Activated naive CD8-positive, alpha-beta T cell treated with anti-CD3 and anti-CD28 coated beads for 36 hours (primary cell): Measurements from ENCODE around the gene ADGRL3. TPM values are rescaled to one million over a fixed set of nuclear protein-coding genes. Genes with fewer than 3 reads are reported as not detected.
"Not testable (repeated sequence)": the region's sequence is repeated elsewhere in the genome, so short reads cannot be mapped to it uniquely, and the experiment has no call there.

Source experiments
- DNase-seq: peaks from one replicate; pipeline ENCODE4 v3.0.0; 2021
- H3K27ac Mint-ChIP-seq: one replicate; pipeline ENCODE4 v1.8.0; 2022; ENCODE audit warnings: mild to moderate bottlenecking, moderate library complexity, mixed read lengths
- H3K27me3 Mint-ChIP-seq: one replicate; pipeline ENCODE4 v1.8.0; 2022; ENCODE audit warnings: mild to moderate bottlenecking, mixed read lengths
- H3K36me3 Mint-ChIP-seq: one replicate; pipeline ENCODE4 v1.8.0; 2021; ENCODE audit warnings: mild to moderate bottlenecking, mixed read lengths
- H3K4me1 Mint-ChIP-seq: one replicate; pipeline ENCODE4 v1.8.0; 2021; ENCODE audit warnings: mixed read lengths
- H3K4me3 Mint-ChIP-seq: one replicate; pipeline ENCODE4 v1.8.0; 2022; ENCODE audit warnings: mild to moderate bottlenecking, moderate library complexity, mixed read lengths
- H3K9me3 Mint-ChIP-seq: one replicate; pipeline ENCODE4 v1.8.0; 2022; ENCODE audit warnings: mixed read lengths
- total RNA-seq, 2 experiments: library from RNA; stranded (reverse); gene quantifications; one replicate each; pipeline ENCODE4 v1.2.3, GENCODE V29; 2021

The ADGRL3 gene
- total RNA-seq, 2 experiments from 2014 or later, result not detected

- Mint-ChIP-seq H3K4me1 (no peaks in the 10 kb centered on the region), H3K36me3 (no peaks in the 10 kb centered on the region), H3K27ac (no peak overlapping the region), H3K4me3 (no peak overlapping the region), H3K27me3 (no peaks in the 10 kb centered on the region), H3K9me3 (peaks cover 6% of the 10 kb centered on the region)
- DNase-seq, result no peak
These were observed 430.4 kb downstream of the ADGRL3 start for GRCh38 chr4:61630548-61630947.

- Mint-ChIP-seq H3K9me3 (peaks cover 3% of the 10 kb centered on the region), H3K27ac (no peak overlapping the region), H3K27me3 (no peaks in the 10 kb centered on the region), H3K4me1 (no peaks in the 10 kb centered on the region), H3K4me3 (no peak overlapping the region), H3K36me3 (no peaks in the 10 kb centered on the region)
- DNase-seq, result no peak
These were observed 438.5 kb downstream of the ADGRL3 start for GRCh38 chr4:61638591-61638990.

- not testable (repeated sequence) for H3K27me3 Mint-ChIP-seq, H3K36me3 Mint-ChIP-seq, H3K27ac Mint-ChIP-seq, H3K9me3 Mint-ChIP-seq, H3K4me1 Mint-ChIP-seq, DNase-seq, H3K4me3 Mint-ChIP-seq
These were observed 446.7 kb downstream of the ADGRL3 start for GRCh38 chr4:61646746-61647350.

GRCh38 chr4:61648264-61648663 is 448.1 kb downstream of the ADGRL3 start:
- Mint-ChIP-seq H3K9me3 (peaks cover 6% of the 10 kb centered on the region), H3K27me3 (no peaks in the 10 kb centered on the region), H3K4me1 (no peaks in the 10 kb centered on the region), H3K4me3 (no peak overlapping the region), H3K27ac (no peak overlapping the region), H3K36me3 (no peaks in the 10 kb centered on the region)
- no peak for DNase-seq

GRCh38 chr4:61657016-61657415 is 456.9 kb downstream of the ADGRL3 start:
- Mint-ChIP-seq H3K4me1 (no peaks in the 10 kb centered on the region), H3K4me3 (no peak overlapping the region)

GRCh38 chr4:61661960-61662359 is 461.8 kb downstream of the ADGRL3 start:
- H3K4me1 Mint-ChIP-seq, result no peaks in the 10 kb centered on the region
- H3K27ac Mint-ChIP-seq, result no peak overlapping the region
- no peaks in the 10 kb centered on the region for H3K27me3 Mint-ChIP-seq
- no peaks in the 10 kb centered on the region for H3K36me3 Mint-ChIP-seq
- no peak overlapping the region for H3K4me3 Mint-ChIP-seq
- H3K9me3 Mint-ChIP-seq, result no peaks in the 10 kb centered on the region
- DNase-seq, result no peak

More at GRCh38 chr4:61657016-61657415, 456.9 kb downstream of the ADGRL3 start:
- Mint-ChIP-seq H3K27me3 (no peaks in the 10 kb centered on the region), H3K9me3 (peaks cover 2% of the 10 kb centered on the region), H3K36me3 (no peaks in the 10 kb centered on the region), H3K27ac (no peak overlapping the region)
- no peak for DNase-seq

GRCh38 chr4:61662362-61662761 is 462.2 kb downstream of the ADGRL3 start:
- Mint-ChIP-seq H3K9me3 (no peaks in the 10 kb centered on the region), H3K4me1 (no peaks in the 10 kb centered on the region)
- no peak for DNase-seq

GRCh38 chr4:61663310-61663709 is 463.2 kb downstream of the ADGRL3 start:
- H3K4me1 Mint-ChIP-seq, result no peaks in the 10 kb centered on the region
- H3K27me3 Mint-ChIP-seq, result no peaks in the 10 kb centered on the region
- no peak overlapping the region for H3K4me3 Mint-ChIP-seq
- H3K9me3 Mint-ChIP-seq, result no peaks in the 10 kb centered on the region
- DNase-seq, result no peak
- no peak overlapping the region for H3K27ac Mint-ChIP-seq
- H3K36me3 Mint-ChIP-seq, result no peaks in the 10 kb centered on the region

More at GRCh38 chr4:61662362-61662761, 462.2 kb downstream of the ADGRL3 start:
- Mint-ChIP-seq H3K27ac (no peak overlapping the region), H3K4me3 (no peak overlapping the region), H3K36me3 (no peaks in the 10 kb centered on the region), H3K27me3 (no peaks in the 10 kb centered on the region)

- H3K36me3 Mint-ChIP-seq, result no peaks in the 10 kb centered on the region
These were observed 465.5 kb downstream of the ADGRL3 start for GRCh38 chr4:61665649-61666048.

GRCh38 chr4:61666244-61666643 is 466.1 kb downstream of the ADGRL3 start:
- Mint-ChIP-seq H3K4me3 (no peak overlapping the region), H3K27ac (no peak overlapping the region), H3K27me3 (no peaks in the 10 kb centered on the region), H3K4me1 (no peaks in the 10 kb centered on the region), H3K9me3 (peaks cover 1% of the 10 kb centered on the region), H3K36me3 (no peaks in the 10 kb centered on the region)
- no peak for DNase-seq

More at GRCh38 chr4:61665649-61666048, 465.5 kb downstream of the ADGRL3 start:
- no peak overlapping the region for H3K27ac Mint-ChIP-seq
- peaks cover 1% of the 10 kb centered on the region for H3K9me3 Mint-ChIP-seq
- H3K4me3 Mint-ChIP-seq, result no peak overlapping the region
- no peaks in the 10 kb centered on the region for H3K27me3 Mint-ChIP-seq
- no peak for DNase-seq
- no peaks in the 10 kb centered on the region for H3K4me1 Mint-ChIP-seq

GRCh38 chr4:61671599-61671998 is 471.5 kb downstream of the ADGRL3 start:
- H3K36me3 Mint-ChIP-seq, result no peaks in the 10 kb centered on the region
- H3K4me1 Mint-ChIP-seq, result no peaks in the 10 kb centered on the region

GRCh38 chr4:61675464-61675863 is 475.3 kb downstream of the ADGRL3 start:
- Mint-ChIP-seq H3K9me3 (peaks cover 1% of the 10 kb centered on the region), H3K4me3 (no peak overlapping the region), H3K27ac (no peak overlapping the region), H3K27me3 (no peaks in the 10 kb centered on the region), H3K4me1 (no peaks in the 10 kb centered on the region), H3K36me3 (no peaks in the 10 kb centered on the region)
- no peak for DNase-seq

More at GRCh38 chr4:61671599-61671998, 471.5 kb downstream of the ADGRL3 start:
- no peak for DNase-seq
- Mint-ChIP-seq H3K4me3 (no peak overlapping the region), H3K27ac (no peak overlapping the region), H3K27me3 (no peaks in the 10 kb centered on the region), H3K9me3 (peaks cover 3% of the 10 kb centered on the region)

GRCh38 chr4:61678297-61678696 is 478.2 kb downstream of the ADGRL3 start:
- Mint-ChIP-seq H3K9me3 (peaks cover 1% of the 10 kb centered on the region), H3K4me3 (no peak overlapping the region), H3K4me1 (no peaks in the 10 kb centered on the region), H3K36me3 (no peaks in the 10 kb centered on the region), H3K27me3 (no peaks in the 10 kb centered on the region), H3K27ac (no peak overlapping the region)
- no peak for DNase-seq

- Mint-ChIP-seq H3K27me3 (no peaks in the 10 kb centered on the region), H3K4me1 (no peaks in the 10 kb centered on the region), H3K27ac (no peak overlapping the region), H3K36me3 (no peaks in the 10 kb centered on the region), H3K9me3 (peaks cover 2% of the 10 kb centered on the region), H3K4me3 (no peak overlapping the region)
- DNase-seq, result no peak
These were observed 493.4 kb downstream of the ADGRL3 start for GRCh38 chr4:61693520-61693919.

- H3K36me3 Mint-ChIP-seq, result no peaks in the 10 kb centered on the region
- no peak overlapping the region for H3K4me3 Mint-ChIP-seq
- DNase-seq, result no peak
- peaks cover 1% of the 10 kb centered on the region for H3K9me3 Mint-ChIP-seq
- no peak overlapping the region for H3K27ac Mint-ChIP-seq
- no peaks in the 10 kb centered on the region for H3K4me1 Mint-ChIP-seq
- H3K27me3 Mint-ChIP-seq, result no peaks in the 10 kb centered on the region
These were observed 514.3 kb downstream of the ADGRL3 start for GRCh38 chr4:61714387-61714911.

GRCh38 chr4:61716426-61716825 is 516.3 kb downstream of the ADGRL3 start:
- H3K9me3 Mint-ChIP-seq, result peaks cover 1% of the 10 kb centered on the region
- H3K27me3 Mint-ChIP-seq, result no peaks in the 10 kb centered on the region
- no peak overlapping the region for H3K27ac Mint-ChIP-seq
- no peaks in the 10 kb centered on the region for H3K4me1 Mint-ChIP-seq
- no peak for DNase-seq
- no peak overlapping the region for H3K4me3 Mint-ChIP-seq
- no peaks in the 10 kb centered on the region for H3K36me3 Mint-ChIP-seq
